Testis (tissue), 3 donors: ENCODE results near the gene VWA5B2. TPM values are rescaled to one million over a fixed set of nuclear protein-coding genes. Genes with fewer than 3 reads are reported as not detected.

Experiments used
- DNase-seq: peaks from one replicate; pipeline ENCODE4 v3.0.0-alpha.2; 2019
- H3K27ac ChIP-seq, 2 donors: fragments of 200-600 bp; sonication (generic); one replicate each; pipeline ENCODE4 v1.5.1; 2019
- H3K27me3 ChIP-seq: fragments of 200-600 bp; sonication (generic); one replicate; pipeline ENCODE4 v1.5.1; 2019
- H3K36me3 ChIP-seq: fragments of 200-600 bp; sonication (generic); one replicate; pipeline ENCODE4 v1.5.1; 2017; ENCODE audit warnings: low read depth; ENCODE audit errors: missing control alignments
- H3K4me1 ChIP-seq: fragments of 200-600 bp; sonication (generic); one replicate; pipeline ENCODE4 v1.5.1; 2019
- H3K4me3 ChIP-seq, 2 donors: fragments of 200-600 bp; sonication (generic); one replicate each; pipeline ENCODE4 v1.5.1; 2017 to 2019
- H3K9me3 ChIP-seq: fragments of 200-600 bp; sonication (generic); one replicate; pipeline ENCODE4 v1.5.1; 2017
- CTCF ChIP-seq, 3 experiments: fragments of 450-650 bp in 2 of 3; fragments of 200-600 bp in 1 of 3; sonication (generic) in 1 of 3; IDR thresholded peaks; one replicate each; pipeline ENCODE4 v1.5.1; 2016 to 2019; ENCODE audit warnings: antibody characterized with exemption in 3 of 3, mild to moderate bottlenecking in 2 of 3, moderate library complexity in 1 of 3
- POLR2A ChIP-seq: fragments of 450-650 bp; IDR thresholded peaks from one replicate; pipeline ENCODE4 v1.6.1; 2017; ENCODE audit warnings: antibody characterized with exemption, mild to moderate bottlenecking, moderate library complexity
- WGBS, 2 donors: methylation state at CpG; one replicate each; pipeline ENCODE4 v1.1.5; 2018; 5-methylcytosine and 5-hydroxymethylcytosine counted together
- intact Hi-C: fragments of 100-400 bp; cut with DNase I; formaldehyde crosslinking; loops from one replicate; pipeline ENCODE4 v1.15.1; 2023; ENCODE audit warnings: low total_unique reads
- microRNA counts, 2 donors: library from miRNA; unstranded; fragments of <30 nt; microRNA quantifications; one replicate each; lab custom pipeline; 2016
- microRNA-seq, 2 donors: library from miRNA; unstranded; fragments of <30 nt; microRNA quantifications; one replicate each; pipeline ENCODE4, GENCODE V29; 2016; ENCODE audit warnings: borderline number of aligned reads in 2 of 2, borderline replicate concordance in 1 of 2
- polyA plus RNA-seq: library from polyadenylated mRNA; stranded (reverse); fragments of 350-450 nt; fragmentation: Illumina TruSeq; extraction: RNeasy Lipid Tissue Mini Kit (QIAGEN cat#74804); gene quantifications from one replicate; pipeline ENCODE4 v1.2.3, GENCODE V29; 2014; ENCODE audit warnings: low read depth, low replicate concordance; ENCODE audit not compliant: insufficient read depth
- small RNA-seq, 2 donors: library from RNA; depleted of rRNA; stranded (forward); fragments of <200 nt; gene quantifications; one replicate each; pipeline ENCODE3, GENCODE V24; 2016
- total RNA-seq, 2 donors: library from RNA; depleted of rRNA; stranded (reverse); fragments of >200 nt; gene quantifications; one replicate each; pipeline ENCODE4 v1.2.3, GENCODE V29; 2016

The VWA5B2 gene
- total and polyA plus RNA-seq, 3 donors from 2014 or later: 2.5 to 17.6 (median 13.8) TPM

- Histone ChIP-seq H3K4me1 (no peaks in the 10 kb centered on the region), H3K4me3 (no peak overlapping the region), H3K36me3 (no peaks in the 10 kb centered on the region), H3K27ac (no peak overlapping the region), H3K9me3 (no peaks in the 10 kb centered on the region), H3K27me3 (no peaks in the 10 kb centered on the region)
- DNase-seq: peak; percentile 69
- WGBS, 2 donors: 32 to 73% methylated on average over 4 of the region's 4 CpGs
- intact Hi-C loops: no loop called here
- TF ChIP-seq POLR2A (no peak), CTCF (IDR thresholded peaks at IDR 0.05) (peak in 1 of 3 experiments; percentile 11)
Observed at GRCh38 chr3:184284696-184285095, 55.3 kb downstream of the VWA5B2 start.

GRCh38 chr3:184289426-184289938 is 60.1 kb downstream of the VWA5B2 start:
- no peaks in the 10 kb centered on the region for H3K27me3 ChIP-seq
- TF ChIP-seq POLR2A (no peak), CTCF (IDR thresholded peaks at IDR 0.05) (peak; percentile 20 to 41 (median 39))
- H3K4me3 ChIP-seq: no peak overlapping the region
- no peak overlapping the region for H3K27ac ChIP-seq
- peak; percentile 41 for DNase-seq
- WGBS, 2 donors: 25 to 31% methylated on average over 10 of the region's 10 CpGs
- intact Hi-C loops: no loop called here
- no peaks in the 10 kb centered on the region for H3K4me1 ChIP-seq
- no peaks in the 10 kb centered on the region for H3K9me3 ChIP-seq
- H3K36me3 ChIP-seq: no peaks in the 10 kb centered on the region

- intact Hi-C loops: no loop called here
- H3K27me3 ChIP-seq: no peaks in the 10 kb centered on the region
Observed at GRCh38 chr3:184290331-184290730, 60.9 kb downstream of the VWA5B2 start.

GRCh38 chr3:184291044-184291737 is 61.8 kb downstream of the VWA5B2 start:
- TF ChIP-seq CTCF (IDR thresholded peaks at IDR 0.05) (no peak), POLR2A (no peak)
- H3K4me1 ChIP-seq: no peaks in the 10 kb centered on the region
- DNase-seq: no peak
- intact Hi-C loops: no loop called here
- no peaks in the 10 kb centered on the region for H3K9me3 ChIP-seq
- no peaks in the 10 kb centered on the region for H3K36me3 ChIP-seq
- WGBS, 2 donors: 86 to 92% methylated on average over 19 to 22 of the region's 22 CpGs
- H3K27ac ChIP-seq: no peak overlapping the region
- H3K27me3 ChIP-seq: no peaks in the 10 kb centered on the region
- no peak overlapping the region for H3K4me3 ChIP-seq

More at GRCh38 chr3:184290331-184290730, 60.9 kb downstream of the VWA5B2 start:
- WGBS, 2 donors: 84 to 93% methylated on average over 8 to 10 of the region's 10 CpGs
- H3K4me3 ChIP-seq: no peak overlapping the region
- H3K4me1 ChIP-seq: no peaks in the 10 kb centered on the region
- no peak overlapping the region for H3K27ac ChIP-seq
- H3K36me3 ChIP-seq: no peaks in the 10 kb centered on the region
- H3K9me3 ChIP-seq: no peaks in the 10 kb centered on the region
- TF ChIP-seq CTCF (IDR thresholded peaks at IDR 0.05) (no peak), POLR2A (no peak)
- no peak for DNase-seq

MicroRNAs within 50 kb of the gene (microRNA counts, 767-probe panel; counts per million panel counts)
- microRNA hsa-miR-1224-3p (lab: Ali Mortazavi, UCI) (0 to 152 counts per million in 2 donors), microRNA hsa-miR-1224-5p (lab: Ali Mortazavi, UCI) (0 to 152 counts per million in 2 donors)

Small RNAs within 50 kb of the gene (microRNA-seq; reads per million reads assigned to microRNA genes)
- 11.1 to 18.6 reads per million in 2 donors for gene MIR1224

Small RNAs within 50 kb of the gene (small RNA-seq; reads per million reads assigned to genes)
- 0.47 to 2.7 reads per million in 2 donors for gene MIR1224

Other genes with a start within 250 kb of the VWA5B2 start
- gene ABCC5, start 211.7 kb upstream of the VWA5B2 start, total RNA-seq: 10 to 100 TPM; 61.5 to 77.9 TPM
- 35.2 TPM for gene ABCC5, start 211.7 kb upstream of the VWA5B2 start, polyA plus RNA-seq
- gene HTR3D, start 197.8 kb upstream of the VWA5B2 start, total RNA-seq: not detected
- gene HTR3D, start 197.8 kb upstream of the VWA5B2 start, polyA plus RNA-seq: not detected
- gene HTR3C, start 176.5 kb upstream of the VWA5B2 start, total RNA-seq: under 1 TPM in 1 of 2 donors, not detected in 1; 0.31 TPM
- not detected for gene HTR3C, start 176.5 kb upstream of the VWA5B2 start, polyA plus RNA-seq
- under 1 TPM; 0.31 to 0.63 TPM for gene HTR3E, start 132.5 kb upstream of the VWA5B2 start, total RNA-seq
- not detected for gene HTR3E, start 132.5 kb upstream of the VWA5B2 start, polyA plus RNA-seq
- gene EIF2B5, start 94.2 kb upstream of the VWA5B2 start, total RNA-seq: 10 to 100 TPM; 37.2 to 48.1 TPM
- gene EIF2B5, start 94.2 kb upstream of the VWA5B2 start, polyA plus RNA-seq: 36.7 TPM
- 10 to 100 TPM; 80.5 to 86.8 TPM for gene DVL3, start 74.2 kb upstream of the VWA5B2 start, total RNA-seq
- gene DVL3, start 74.2 kb upstream of the VWA5B2 start, polyA plus RNA-seq: 53.7 TPM
- 100 to 1,000 TPM; 238 to 334 TPM for gene AP2M1, start 54.7 kb upstream of the VWA5B2 start, total RNA-seq
- gene AP2M1, start 54.7 kb upstream of the VWA5B2 start, polyA plus RNA-seq: 346 TPM
- 100 to 1,000 TPM; 111 to 115 TPM for gene ABCF3, start 43.4 kb upstream of the VWA5B2 start, total RNA-seq
- 69.3 TPM for gene ABCF3, start 43.4 kb upstream of the VWA5B2 start, polyA plus RNA-seq
- gene ALG3, start 19.4 kb downstream of the VWA5B2 start, total RNA-seq: 10 to 100 TPM; 79.4 to 91.7 TPM
- 58.7 TPM for gene ALG3, start 19.4 kb downstream of the VWA5B2 start, polyA plus RNA-seq
- 10 to 100 TPM; 10.2 to 15.0 TPM for gene EEF1AKMT4, start 20.1 kb downstream of the VWA5B2 start, total RNA-seq
- gene EEF1AKMT4, start 20.1 kb downstream of the VWA5B2 start, polyA plus RNA-seq: 16.9 TPM
- gene CAMK2N2, start 32.0 kb downstream of the VWA5B2 start, total RNA-seq: under 1 TPM in 1 of 2 donors, not detected in 1; 0.24 TPM
- 0.40 TPM for gene CAMK2N2, start 32.0 kb downstream of the VWA5B2 start, polyA plus RNA-seq
- gene ECE2, start 46.4 kb downstream of the VWA5B2 start, total RNA-seq: 1 to 10 TPM; 1.4 TPM
- 1.1 TPM for gene ECE2, start 46.4 kb downstream of the VWA5B2 start, polyA plus RNA-seq
- gene PSMD2, start 69.7 kb downstream of the VWA5B2 start, total RNA-seq: 100 to 1,000 TPM; 289 to 339 TPM
- gene PSMD2, start 69.7 kb downstream of the VWA5B2 start, polyA plus RNA-seq: 379 TPM
- gene EIF4G1, start 85.0 kb downstream of the VWA5B2 start, total RNA-seq: 100 to 1,000 TPM; 295 TPM
- gene EIF4G1, start 85.0 kb downstream of the VWA5B2 start, polyA plus RNA-seq: 255 TPM
- 10 to 100 TPM; 75.9 to 77.2 TPM for gene FAM131A, start 108.0 kb downstream of the VWA5B2 start, total RNA-seq
- gene FAM131A, start 108.0 kb downstream of the VWA5B2 start, polyA plus RNA-seq: 28.1 TPM
- gene CLCN2, start 132.0 kb downstream of the VWA5B2 start, total RNA-seq: 100 to 1,000 TPM in 1 of 2 donors, 10 to 100 TPM in 1; 98.2 to 118 TPM
- gene CLCN2, start 132.0 kb downstream of the VWA5B2 start, polyA plus RNA-seq: 46.7 TPM
- 10 to 100 TPM; 65.0 to 76.4 TPM for gene POLR2H, start 132.1 kb downstream of the VWA5B2 start, total RNA-seq
- 72.2 TPM for gene POLR2H, start 132.1 kb downstream of the VWA5B2 start, polyA plus RNA-seq
- under 1 TPM; 0.71 to 0.93 TPM for gene THPO, start 148.6 kb downstream of the VWA5B2 start, total RNA-seq
- gene THPO, start 148.6 kb downstream of the VWA5B2 start, polyA plus RNA-seq: 7.6 TPM
- gene CHRD, start 150.5 kb downstream of the VWA5B2 start, total RNA-seq: 1 to 10 TPM; 3.5 to 4.3 TPM
- 4.3 TPM for gene CHRD, start 150.5 kb downstream of the VWA5B2 start, polyA plus RNA-seq